ENCODE results near the gene SLC38A8. TPM values are rescaled to one million over a fixed set of nuclear protein-coding genes. Genes with fewer than 3 reads are reported as not detected.

The SLC38A8 gene
- total and polyA plus RNA-seq, 3 donors from 2014 or later = 0.33 to 0.43 (median 0.39) TPM

DNA sequence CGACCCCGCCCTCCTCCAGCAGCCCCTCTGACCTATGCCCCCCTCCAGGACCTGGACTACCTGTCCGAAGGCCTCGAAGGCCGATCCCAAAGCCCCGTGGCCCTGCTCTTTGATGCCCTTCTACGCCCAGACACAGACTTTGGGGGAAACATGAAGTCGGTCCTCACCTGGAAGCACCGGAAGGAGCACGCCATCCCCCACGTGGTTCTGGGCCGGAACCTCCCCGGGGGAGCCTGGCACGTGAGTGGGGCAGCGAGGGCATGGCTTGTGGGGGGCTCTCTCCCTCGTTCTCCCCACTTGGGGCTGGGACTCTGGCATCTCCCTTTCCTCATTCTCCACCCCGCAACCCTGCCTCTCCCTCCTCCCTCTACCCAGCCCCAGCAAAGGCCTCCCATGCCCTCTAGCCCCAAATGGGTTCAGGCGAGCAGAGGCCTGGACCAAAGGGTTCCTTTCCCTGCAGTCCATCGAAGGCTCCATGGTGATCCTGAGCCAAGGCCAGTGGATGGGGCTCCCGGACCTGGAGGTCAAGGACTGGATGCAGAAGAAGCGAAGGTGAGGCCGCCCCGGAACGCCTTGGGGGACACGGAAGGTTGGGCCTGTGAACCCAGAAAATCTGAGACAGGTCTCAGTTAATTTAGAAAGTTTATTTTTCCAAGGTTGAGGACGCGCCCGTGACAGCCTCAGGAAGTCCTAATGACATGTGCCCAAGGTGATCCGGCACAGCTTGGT is 81.9 kb downstream of the SLC38A8 start:
- Histone ChIP-seq H3K4me3 (no peak overlapping the region), H3K36me3 (ENCODE audit: low read depth, missing control alignments) (no peaks in the 10 kb centered on the region), H3K27me3 (no peaks in the 10 kb centered on the region), H3K9me3 (no peaks in the 10 kb centered on the region), H3K27ac (no peak overlapping the region), H3K4me1 (peaks cover 9% of the 10 kb centered on the region)
- WGBS, 2 donors = 82 to 92% methylated on average over 19 to 29 of the region's 29 CpGs
- intact Hi-C loops (cut with DNase I; ENCODE audit: low total_unique reads) = loop anchor here (10.0 kb wide), 1 partner anchor 224 kb away; the partner anchor contains the start of gene TAF1C
- TF ChIP-seq, protein P1, sequence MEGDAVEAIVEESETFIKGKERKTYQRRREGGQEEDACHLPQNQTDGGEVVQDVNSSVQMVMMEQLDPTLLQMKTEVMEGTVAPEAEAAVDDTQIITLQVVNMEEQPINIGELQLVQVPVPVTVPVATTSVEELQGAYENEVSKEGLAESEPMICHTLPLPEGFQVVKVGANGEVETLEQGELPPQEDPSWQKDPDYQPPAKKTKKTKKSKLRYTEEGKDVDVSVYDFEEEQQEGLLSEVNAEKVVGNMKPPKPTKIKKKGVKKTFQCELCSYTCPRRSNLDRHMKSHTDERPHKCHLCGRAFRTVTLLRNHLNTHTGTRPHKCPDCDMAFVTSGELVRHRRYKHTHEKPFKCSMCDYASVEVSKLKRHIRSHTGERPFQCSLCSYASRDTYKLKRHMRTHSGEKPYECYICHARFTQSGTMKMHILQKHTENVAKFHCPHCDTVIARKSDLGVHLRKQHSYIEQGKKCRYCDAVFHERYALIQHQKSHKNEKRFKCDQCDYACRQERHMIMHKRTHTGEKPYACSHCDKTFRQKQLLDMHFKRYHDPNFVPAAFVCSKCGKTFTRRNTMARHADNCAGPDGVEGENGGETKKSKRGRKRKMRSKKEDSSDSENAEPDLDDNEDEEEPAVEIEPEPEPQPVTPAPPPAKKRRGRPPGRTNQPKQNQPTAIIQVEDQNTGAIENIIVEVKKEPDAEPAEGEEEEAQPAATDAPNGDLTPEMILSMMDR (IDR thresholded peaks at IDR 0.05) = no peak
- no peak for TF ChIP-seq POLR2A (IDR thresholded peaks at IDR 0.05)
- no peak for DNase-seq

Small RNA genes within 50 kb of the gene (small RNA-seq; reads per million reads assigned to genes)
- 0 reads per million in 2 donors for gene RNA5SP432

Other genes starting within 250 kb of the SLC38A8 start
- gene HSBP1, start 234.8 kb downstream of the SLC38A8 start, total RNA-seq = 10 to 100 TPM; 42.9 to 43.7 TPM
- 278 TPM for gene HSBP1, start 234.8 kb downstream of the SLC38A8 start, polyA plus RNA-seq (ENCODE audit: insufficient read depth, low read depth, low replicate concordance)
- gene MLYCD, start 143.7 kb downstream of the SLC38A8 start, total RNA-seq = 10 to 100 TPM; 15.1 to 22.1 TPM
- gene MLYCD, start 143.7 kb downstream of the SLC38A8 start, polyA plus RNA-seq (ENCODE audit: insufficient read depth, low read depth, low replicate concordance) = 4.5 TPM
- 10 to 100 TPM; 12.3 to 13.5 TPM for gene OSGIN1, start 89.6 kb downstream of the SLC38A8 start, total RNA-seq
- 18.5 TPM for gene OSGIN1, start 89.6 kb downstream of the SLC38A8 start, polyA plus RNA-seq (ENCODE audit: insufficient read depth, low read depth, low replicate concordance)
- 10 to 100 TPM in 1 of 2 donors, 1 to 10 TPM in 1; 9.5 to 13.9 TPM for gene NECAB2, start 74.6 kb downstream of the SLC38A8 start, total RNA-seq
- 12.9 TPM for gene NECAB2, start 74.6 kb downstream of the SLC38A8 start, polyA plus RNA-seq (ENCODE audit: insufficient read depth, low read depth, low replicate concordance)
- 100 to 1,000 TPM; 104 to 122 TPM for gene MBTPS1, start 74.1 kb upstream of the SLC38A8 start, total RNA-seq
- 59.0 TPM for gene MBTPS1, start 74.1 kb upstream of the SLC38A8 start, polyA plus RNA-seq (ENCODE audit: insufficient read depth, low read depth, low replicate concordance)
- 10 to 100 TPM; 31.3 to 37.9 TPM for gene HSDL1, start 102.4 kb upstream of the SLC38A8 start, total RNA-seq
- gene HSDL1, start 102.4 kb upstream of the SLC38A8 start, polyA plus RNA-seq (ENCODE audit: insufficient read depth, low read depth, low replicate concordance) = 29.0 TPM
- gene DNAAF1, start 102.5 kb upstream of the SLC38A8 start, total RNA-seq = 10 to 100 TPM; 50.9 to 89.4 TPM
- 161 TPM for gene DNAAF1, start 102.5 kb upstream of the SLC38A8 start, polyA plus RNA-seq (ENCODE audit: insufficient read depth, low read depth, low replicate concordance)
- gene TAF1C, start 144.3 kb upstream of the SLC38A8 start, total RNA-seq = 100 to 1,000 TPM; 101 TPM
- 42.1 TPM for gene TAF1C, start 144.3 kb upstream of the SLC38A8 start, polyA plus RNA-seq (ENCODE audit: insufficient read depth, low read depth, low replicate concordance)
- 100 to 1,000 TPM in 1 of 2 donors, 10 to 100 TPM in 1; 98.4 to 133 TPM for gene ADAD2, start 148.4 kb upstream of the SLC38A8 start, total RNA-seq
- gene ADAD2, start 148.4 kb upstream of the SLC38A8 start, polyA plus RNA-seq (ENCODE audit: insufficient read depth, low read depth, low replicate concordance) = 174 TPM
- gene KCNG4, start 197.2 kb upstream of the SLC38A8 start, total RNA-seq = under 1 TPM; 0.06 to 0.08 TPM
- gene KCNG4, start 197.2 kb upstream of the SLC38A8 start, polyA plus RNA-seq (ENCODE audit: insufficient read depth, low read depth, low replicate concordance) = not detected